GM18873 (cell line): ENCODE data around the gene ADAMTS4.

Source experiments
- ATAC-seq: cut with Tn5 transposase; IDR thresholded peaks from one replicate; pipeline ENCODE4 v1.9.1; 2021; ENCODE audit warnings: mild to moderate bottlenecking, moderate library complexity, moderate number of reproducible peaks; ENCODE audit not compliant: unreplicated experiment, low FRiP score

ADAMTS4 gene

GRCh38 chr1:161197560-161198193, 1.2 kb downstream of the ADAMTS4 start:
- ATAC-seq = no peak

GRCh38 chr1:161196521-161197451, 2.1 kb downstream of the ADAMTS4 start:
- ATAC-seq = no peak

GRCh38 chr1:161196111-161196510, 2.7 kb downstream of the ADAMTS4 start:
- ATAC-seq = no peak

DNA sequence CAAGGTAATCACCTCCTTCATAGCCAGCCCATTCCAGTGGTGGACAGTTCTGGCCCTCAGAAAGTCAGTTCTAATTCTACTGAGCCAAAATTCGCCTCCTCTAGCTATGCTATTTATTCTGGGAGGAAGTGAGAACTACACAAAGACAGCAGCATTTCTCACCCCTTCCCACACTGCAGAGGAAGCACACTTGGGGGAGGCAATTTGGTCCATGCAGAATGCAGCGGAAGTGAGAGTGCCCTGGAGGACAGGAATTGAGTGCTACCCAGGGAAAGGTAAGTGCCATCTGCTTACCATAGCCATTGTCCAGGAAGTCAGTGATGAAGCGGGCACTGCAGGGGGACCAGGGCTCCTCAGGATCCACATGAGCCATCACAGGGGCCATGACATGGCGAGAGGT, 3.7 kb downstream of the ADAMTS4 start:
- no peak for ATAC-seq

- ATAC-seq = no peak
These were observed 5.2 kb downstream of the ADAMTS4 start for GRCh38 chr1:161193561-161194235.

GRCh38 chr1:161192476-161193465, 6.1 kb downstream of the ADAMTS4 start:
- ATAC-seq = no peak

DNA sequence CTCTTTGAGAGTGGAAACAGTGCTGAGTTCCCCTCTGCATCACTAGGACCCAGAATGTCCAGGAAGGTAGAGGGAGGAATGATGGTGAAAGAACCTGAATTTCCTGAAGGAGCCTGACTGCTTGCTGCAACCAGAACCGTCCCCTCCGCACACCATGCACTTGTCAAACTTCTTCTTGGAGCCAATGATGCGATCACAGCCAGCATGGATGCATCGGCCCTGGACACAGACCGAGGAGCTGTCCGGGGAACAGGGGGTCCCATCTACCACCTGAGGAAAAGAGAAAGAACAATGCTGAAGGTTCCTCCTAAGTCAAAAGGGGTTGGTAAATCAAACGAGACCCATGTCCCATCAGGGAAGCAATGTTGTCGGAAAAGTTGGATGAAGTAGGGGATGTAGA, 6.9 kb downstream of the ADAMTS4 start:
- no peak for ATAC-seq

GRCh38 chr1:161190962-161191521, 7.8 kb downstream of the ADAMTS4 start:
- ATAC-seq = no peak

DNA sequence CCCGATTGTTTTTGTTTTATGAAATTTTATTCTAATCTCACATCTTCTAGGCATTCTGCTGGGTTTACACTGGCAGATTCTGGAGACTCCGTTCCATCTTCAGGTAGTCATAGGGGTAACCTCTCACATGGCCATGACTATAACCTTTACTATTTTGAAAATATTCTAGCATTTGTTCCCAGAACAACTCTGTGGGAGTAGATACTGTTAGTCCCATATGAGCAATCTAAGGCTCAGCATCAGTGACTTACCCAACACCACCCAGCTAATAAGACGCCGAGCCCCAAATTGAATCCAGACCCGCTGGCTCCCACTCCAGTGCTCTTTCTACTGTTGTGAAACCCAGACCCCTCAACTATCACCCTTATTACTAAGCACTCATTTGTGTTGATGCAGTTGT, 9.8 kb downstream of the ADAMTS4 start:
- ATAC-seq = no peak

GRCh38 chr1:161188381-161188780, 10.5 kb downstream of the ADAMTS4 start:
- ATAC-seq = no peak

DNA sequence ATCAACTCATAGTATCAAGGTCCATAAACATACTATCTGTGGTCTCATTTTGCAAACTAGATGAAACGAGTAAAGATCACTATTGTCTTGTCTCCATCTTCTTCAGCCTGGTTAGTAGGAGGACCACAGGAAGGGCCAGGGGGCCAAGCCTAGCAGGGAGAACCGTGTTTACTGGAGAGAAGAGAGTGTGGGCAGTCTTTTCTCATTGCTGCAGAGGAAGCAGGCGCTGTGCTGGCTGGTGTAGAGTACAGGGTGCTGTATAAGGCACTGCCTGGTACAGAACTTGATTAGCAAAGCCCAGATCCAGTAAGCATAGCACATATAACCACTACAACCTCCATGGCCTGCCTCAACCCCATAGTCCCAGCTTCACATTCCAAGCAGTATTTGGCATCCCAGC, 11.5 kb downstream of the ADAMTS4 start:
- no peak for ATAC-seq

DNA sequence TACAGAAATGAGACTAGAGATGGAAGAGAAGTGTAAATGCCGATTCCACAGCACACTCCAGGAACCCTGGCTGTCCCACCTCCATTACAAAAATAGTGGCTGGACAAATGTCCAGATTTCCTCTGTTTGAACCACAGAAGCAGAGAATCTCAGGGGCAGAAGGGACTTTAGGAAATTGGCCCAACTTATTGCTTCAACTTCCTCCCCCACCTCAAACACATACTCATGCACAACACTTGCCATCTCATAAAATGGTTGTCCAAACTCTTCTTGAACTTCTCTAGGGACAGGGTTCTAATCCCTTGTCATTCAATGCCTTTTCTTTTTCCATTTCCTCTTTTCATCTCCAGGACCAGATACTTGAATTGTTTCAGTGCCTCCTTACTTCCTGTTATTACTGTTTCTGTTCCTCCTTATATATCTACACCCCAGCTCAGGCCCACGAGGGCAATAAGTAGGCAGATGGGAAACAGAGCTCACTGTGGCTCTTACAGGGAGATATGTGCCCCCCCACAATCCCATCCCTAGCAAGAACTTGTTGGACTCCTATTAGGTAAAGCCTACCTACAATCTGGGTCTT, 13.0 kb downstream of the ADAMTS4 start:
- ATAC-seq = peak; percentile 8

GRCh38 chr1:161185282-161185682, 13.6 kb downstream of the ADAMTS4 start:
- peak; percentile 69 for ATAC-seq

DNA sequence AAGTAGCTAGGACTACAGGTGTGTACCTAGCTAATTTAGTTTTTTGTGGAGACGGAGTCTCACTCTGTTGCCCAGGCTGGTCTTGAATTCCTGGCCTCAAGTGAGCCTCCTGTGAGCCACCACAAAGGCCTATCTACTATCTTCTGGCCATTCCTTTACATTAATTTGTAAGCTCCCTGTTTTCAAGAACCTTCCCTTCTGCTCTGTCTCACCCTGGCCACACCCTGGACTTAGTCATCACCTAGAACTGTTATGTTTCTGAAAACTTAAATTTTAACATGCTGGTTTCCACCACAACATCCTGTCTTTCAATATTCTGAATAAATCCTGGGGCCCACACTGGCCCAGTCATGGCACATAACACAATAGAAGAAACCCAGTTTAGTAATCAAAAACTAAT, 16.6 kb downstream of the ADAMTS4 start:
- ATAC-seq = peak; percentile 48

- ATAC-seq = no peak
These were observed 18.2 kb downstream of the ADAMTS4 start for GRCh38 chr1:161180639-161181038.

- ATAC-seq = no peak
These were observed 19.2 kb downstream of the ADAMTS4 start for GRCh38 chr1:161179698-161180097.

GRCh38 chr1:161177936-161178244, 21.0 kb downstream of the ADAMTS4 start:
- no peak for ATAC-seq

DNA sequence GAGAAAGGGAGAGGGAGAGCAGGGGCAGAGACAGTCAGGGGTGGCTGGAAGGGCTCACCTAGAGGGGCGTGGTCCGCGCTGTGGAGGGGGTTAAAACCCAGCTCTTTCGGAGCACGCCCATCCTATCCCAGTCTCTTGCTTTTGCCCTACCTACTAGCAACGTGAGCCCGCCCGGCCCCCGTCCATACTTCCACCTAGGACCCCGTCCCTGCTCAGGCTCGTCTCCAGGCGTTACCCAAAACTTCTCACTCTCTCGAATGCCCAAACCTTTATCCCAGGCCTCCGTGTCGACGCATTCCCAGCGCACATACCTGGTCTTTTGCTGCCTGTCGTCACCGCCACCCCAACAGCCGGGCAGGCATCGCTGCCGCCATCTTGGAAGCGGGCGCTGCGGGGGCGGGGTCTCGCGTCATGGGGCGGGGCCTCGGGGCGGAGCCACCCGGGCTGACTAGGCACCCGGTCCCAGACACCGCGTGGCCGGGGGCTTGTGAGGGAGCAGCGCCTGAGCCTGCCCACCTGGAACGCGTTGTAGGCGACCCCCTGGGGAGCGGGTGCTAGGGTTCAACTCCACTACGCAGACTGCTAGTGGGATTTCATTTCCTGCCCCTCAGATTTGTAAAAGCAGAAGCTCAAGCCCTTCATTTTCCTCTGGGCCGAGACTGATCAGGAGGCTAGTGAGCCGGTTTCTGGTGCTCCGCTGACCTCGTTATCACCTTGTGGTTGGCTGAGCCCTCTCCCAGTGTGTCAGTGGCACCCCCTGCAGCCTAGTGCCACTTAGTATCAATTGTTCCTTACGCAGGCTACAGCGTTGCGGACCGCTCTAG, 21.5 kb downstream of the ADAMTS4 start, which contains the start of gene B4GALT3:
Gene B4GALT3 (minus strand): TSS at position 396 of the 824 bp plus-strand sequence. CDS start 1,447 bp downstream, outside the sequence.
- ATAC-seq = peak; percentile 58
